GM21723 (cell line): ENCODE results near the gene SLC15A1.

Experiments used
- ATAC-seq: cut with Tn5 transposase; IDR thresholded peaks from one replicate; pipeline ENCODE4 v1.9.1; 2021; ENCODE audit warnings: mild to moderate bottlenecking, moderate library complexity; ENCODE audit not compliant: unreplicated experiment

Gene SLC15A1

GRCh38 chr13:98752467-98753290 is at the start of gene SLC15A1:
Gene SLC15A1 (minus strand): TSS chr13:98752672. CDS start chr13:98752598, 74 bp downstream.
- no peak for ATAC-seq

- no peak for ATAC-seq
Observed at GRCh38 chr13:98801626-98802418, 49.4 kb upstream of the SLC15A1 start.

GRCh38 chr13:98800078-98800477 is 47.6 kb upstream of the SLC15A1 start:
- no peak for ATAC-seq

GRCh38 chr13:98798849-98799645 is 46.6 kb upstream of the SLC15A1 start:
- ATAC-seq = no peak

GRCh38 chr13:98797456-98797855 is 45.0 kb upstream of the SLC15A1 start:
- no peak for ATAC-seq

GRCh38 chr13:98796798-98797197 is 44.3 kb upstream of the SLC15A1 start:
- no peak for ATAC-seq

GRCh38 chr13:98796191-98796590 is 43.7 kb upstream of the SLC15A1 start:
- no peak for ATAC-seq

- no peak for ATAC-seq
Observed at GRCh38 chr13:98795220-98795619, 42.7 kb upstream of the SLC15A1 start.

GRCh38 chr13:98794498-98794897 is 42.0 kb upstream of the SLC15A1 start:
- no peak for ATAC-seq

GRCh38 chr13:98792785-98793495 is 40.5 kb upstream of the SLC15A1 start:
- ATAC-seq = no peak

- no peak for ATAC-seq
Observed at GRCh38 chr13:98792321-98792720, 39.8 kb upstream of the SLC15A1 start.

- ATAC-seq = no peak
Observed at GRCh38 chr13:98791611-98792010, 39.1 kb upstream of the SLC15A1 start.

- no peak for ATAC-seq
Observed at GRCh38 chr13:98787996-98788395, 35.5 kb upstream of the SLC15A1 start.

- ATAC-seq = no peak
Observed at GRCh38 chr13:98787173-98787572, 34.7 kb upstream of the SLC15A1 start.

- ATAC-seq = no peak
Observed at GRCh38 chr13:98786023-98786422, 33.6 kb upstream of the SLC15A1 start.

GRCh38 chr13:98785405-98785804 is 32.9 kb upstream of the SLC15A1 start:
- no peak for ATAC-seq

GRCh38 chr13:98784666-98785065 is 32.2 kb upstream of the SLC15A1 start:
- ATAC-seq = no peak

- no peak for ATAC-seq
Observed at GRCh38 chr13:98783856-98784478, 31.5 kb upstream of the SLC15A1 start.

- no peak for ATAC-seq
Observed at GRCh38 chr13:98782654-98783053, 30.2 kb upstream of the SLC15A1 start.

- no peak for ATAC-seq
Observed at GRCh38 chr13:98781905-98782304, 29.4 kb upstream of the SLC15A1 start.
